ENCODE measurements around the gene CMC2. TPM values are rescaled to one million over a fixed set of nuclear protein-coding genes. Genes with fewer than 3 reads are reported as not detected.

Gene CMC2
- total and polyA plus RNA-seq, 2 of the 8 experiments (the other 6 are each of a cell fraction or from before 2014, with no cell fraction given): 66.6 to 116 TPM

DNA sequence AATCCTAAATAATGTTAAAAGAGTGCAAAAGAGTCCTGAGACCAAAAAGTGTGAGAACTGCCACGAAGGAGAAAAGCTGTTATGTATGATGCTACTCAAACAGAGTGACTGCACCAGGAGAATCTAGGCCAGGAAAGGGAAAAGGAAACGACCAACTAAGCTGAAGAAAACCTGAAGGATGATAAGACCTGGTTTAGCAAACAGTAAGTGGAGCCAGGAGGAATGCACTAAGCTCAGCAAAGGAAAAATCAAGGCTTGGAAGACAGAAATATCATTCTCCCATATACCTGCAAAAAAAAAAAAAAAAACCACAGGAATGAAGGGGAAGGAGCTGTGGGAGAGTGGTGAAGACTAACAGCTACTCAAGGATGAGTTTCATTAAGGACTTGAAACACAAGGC lies 21.1 kb downstream of the CMC2 start (continued):
- no peak for TF ChIP-seq TEAD4 (IDR thresholded peaks at IDR 0.05; ENCODE audit: low read depth, low read length)
- no peak for TF ChIP-seq NANOG (IDR thresholded peaks at IDR 0.05; ENCODE audit: insufficient read depth, low read depth, low read length, poor library complexity, severe bottlenecking)
- TF ChIP-seq SP1 (IDR thresholded peaks at IDR 0.05; ENCODE audit: low read depth, low read length): no peak
- TF ChIP-seq KDM5A (IDR thresholded peaks at IDR 0.05; ENCODE audit: low read length): no peak
- TF ChIP-seq BRCA1 (IDR thresholded peaks at IDR 0.05; ENCODE audit: low read depth, low read length): no peak
- TF ChIP-seq SIN3A (conservative IDR thresholded peaks at IDR 0.05 in 1 of 2, IDR thresholded peaks at IDR 0.05 in 1 of 2; ENCODE audit: low read depth in 1 of 2, low read length in 2 of 2): no peak
- TF ChIP-seq, protein P1, sequence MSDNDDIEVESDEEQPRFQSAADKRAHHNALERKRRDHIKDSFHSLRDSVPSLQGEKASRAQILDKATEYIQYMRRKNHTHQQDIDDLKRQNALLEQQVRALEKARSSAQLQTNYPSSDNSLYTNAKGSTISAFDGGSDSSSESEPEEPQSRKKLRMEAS (IDR thresholded peaks at IDR 0.05): no peak
